ENCODE measurements around the gene DNMBP. TPM values are rescaled to one million over a fixed set of nuclear protein-coding genes. Genes with fewer than 3 reads are reported as not detected.

DNMBP gene
- total RNA-seq, 2 donors from 2014 or later: 4.1 to 4.3 TPM

GRCh38 chr10:99832439-99832838 is 177.3 kb downstream of the DNMBP start:
- Mint-ChIP-seq H3K36me3 (no peaks in the 10 kb centered on the region), H3K4me1 (ENCODE audit: low read depth in 2 of 2) (peaks cover 10 to 14% of the 10 kb centered on the region in 2 donors), H3K9me3 (no peaks in the 10 kb centered on the region), H3K27ac (no peak overlapping the region), H3K27me3 (peaks cover 0 to under 1% of the 10 kb centered on the region in 2 donors), H3K4me3 (no peak overlapping the region)
- ATAC-seq: no peak
- DNase-seq (ENCODE audit: low spot score): no peak

DNA sequence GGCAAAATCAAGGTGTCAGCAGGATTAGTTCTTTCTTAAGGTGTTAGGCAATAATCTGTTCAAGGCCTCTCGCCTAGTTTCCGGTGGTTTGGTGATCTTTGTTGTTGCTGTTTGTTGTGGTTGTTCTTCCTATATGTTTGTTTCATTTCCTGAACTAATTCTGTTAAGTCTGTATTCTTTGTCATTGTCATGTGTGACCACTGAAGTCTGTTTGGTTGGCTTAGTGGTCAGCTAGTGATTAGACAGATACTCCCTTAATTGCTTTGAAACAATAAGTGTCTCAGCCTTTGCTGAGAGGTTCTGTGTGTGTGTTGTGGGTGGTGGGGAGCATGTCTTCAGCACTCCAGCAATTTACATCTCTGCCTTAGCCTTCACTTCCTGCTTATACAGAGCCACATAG is 181.3 kb downstream of the DNMBP start:
- DNase-seq (ENCODE audit: low spot score) (no peak), ATAC-seq (peak; percentile 84 to 90)
- H3K4me1 Mint-ChIP-seq (ENCODE audit: low read depth in 2 of 2): peaks cover 10 to 14% of the 10 kb centered on the region in 2 donors
- H3K27ac Mint-ChIP-seq: peak overlapping the region; percentile 40 to 46
- no peaks in the 10 kb centered on the region for H3K36me3 Mint-ChIP-seq
- peak overlapping the region; percentile 43 for H3K4me3 Mint-ChIP-seq
- no peaks in the 10 kb centered on the region for H3K9me3 Mint-ChIP-seq
- peaks cover 0 to 3% of the 10 kb centered on the region in 2 donors for H3K27me3 Mint-ChIP-seq

DNA sequence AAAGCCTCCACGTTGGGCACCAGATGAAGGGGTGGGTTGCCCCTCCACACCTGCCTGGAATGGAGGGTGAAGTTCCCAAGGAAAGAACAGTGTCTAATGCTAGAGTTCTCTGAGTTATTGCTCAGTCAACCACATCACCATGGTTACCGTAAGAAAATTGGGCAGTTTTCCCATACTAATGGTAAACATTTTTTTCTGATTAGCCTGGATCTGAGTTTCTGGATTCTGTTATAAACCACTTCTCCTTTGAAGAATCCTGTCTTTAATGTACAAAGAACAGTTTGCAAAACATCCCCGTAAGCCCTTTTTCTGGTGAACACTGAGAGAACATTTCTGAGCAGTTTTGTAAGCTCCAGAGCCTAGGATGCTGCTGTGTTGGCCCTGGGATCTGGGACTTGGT is 181.8 kb downstream of the DNMBP start:
- peak overlapping the region in 1 of 2 donors; percentile 46 for H3K27ac Mint-ChIP-seq

More for the DNA sequence above, 181.8 kb downstream of the DNMBP start:
- Mint-ChIP-seq H3K36me3 (no peaks in the 10 kb centered on the region), H3K27me3 (peaks cover 0 to 3% of the 10 kb centered on the region in 2 donors), H3K9me3 (no peaks in the 10 kb centered on the region), H3K4me3 (no peak overlapping the region), H3K4me1 (ENCODE audit: low read depth in 2 of 2) (peaks cover 10 to 14% of the 10 kb centered on the region in 2 donors)
- no peak for ATAC-seq
- DNase-seq (ENCODE audit: low spot score): no peak

Other genes starting within 250 kb of the DNMBP start
- gene ABCC2, start 227.3 kb downstream of the DNMBP start, total RNA-seq: 1 to 10 TPM; 1.5 to 3.4 TPM
- not detected for gene CPN1, start 71.9 kb upstream of the DNMBP start, total RNA-seq
- gene ERLIN1, start 176.1 kb upstream of the DNMBP start, total RNA-seq: 10 to 100 TPM; 21.2 to 22.8 TPM
- gene CHUK, start 219.6 kb upstream of the DNMBP start, total RNA-seq: 10 to 100 TPM; 37.2 to 39.6 TPM

Data from natural killer cell treated with Interleukin-12 subunit alpha and Interleukin-12 subunit beta and Interleukin-15 and Interleukin-18, amount 100 ng/mL, for 72 hours (primary cell).